Suprapubic skin (tissue), 4 donors: ENCODE measurements around the gene DKKL1.

Experiments
- CTCF ChIP-seq, 2 donors: fragments of 200-600 bp in 1 of 2; fragments of 450-650 bp in 1 of 2; sonication (generic) in 1 of 2; IDR thresholded peaks; one replicate each; pipeline ENCODE4 v1.5.1; 2016 to 2019; ENCODE audit warnings: antibody characterized with exemption in 2 of 2, mild to moderate bottlenecking in 1 of 2, moderate library complexity in 1 of 2
- EP300 ChIP-seq: sonication (generic); formaldehyde crosslinking; IDR thresholded peaks from one replicate; pipeline ENCODE4 v1.6.1; 2017; ENCODE audit warnings: antibody characterized with exemption
- POLR2A ChIP-seq, 2 donors: fragments of 450-650 bp; IDR thresholded peaks; one replicate each; pipeline ENCODE4 v1.6.1; 2017; ENCODE audit warnings: antibody characterized with exemption in 2 of 2, mild to moderate bottlenecking in 2 of 2, moderate library complexity in 2 of 2
- POLR2AphosphoS5 ChIP-seq, 3 donors: sonication (generic); formaldehyde crosslinking; IDR thresholded peaks; one replicate each; pipeline ENCODE4 v1.6.1; 2017; ENCODE audit warnings: antibody characterized with exemption in 3 of 3

GRCh38 chr19:49326165-49326704 is 37.4 kb upstream of the DKKL1 start:
- no peak for TF ChIP-seq CTCF (IDR thresholded peaks at IDR 0.05)
- no peak for TF ChIP-seq POLR2AphosphoS5 (IDR thresholded peaks at IDR 0.05)
- no peak for TF ChIP-seq POLR2A (IDR thresholded peaks at IDR 0.05)
- TF ChIP-seq EP300 = no peak
